Naive thymus-derived CD8-positive, alpha-beta T cell (primary cell): ENCODE data around the gene MTAP. TPM values are rescaled to one million over a fixed set of nuclear protein-coding genes. Genes with fewer than 3 reads are reported as not detected.
A peak's percentile ranks its signal among the peaks of the same experiment; 100 is the strongest.

ENCODE experiments used
- ATAC-seq, 2 donors: fragments of 150-1000 bp; cut with Tn5 transposase in 1 of 2; sonication (Bioruptor Pico), chemical (Tn5 transposase) in 1 of 2; 1 replicate in 1 of 2; 2 replicates in 1 of 2; pipeline ENCODE4 v1.10.0; 2021; ENCODE audit warnings: mild to moderate bottlenecking in 2 of 2, moderate library complexity in 2 of 2
- POLR2A ChIA-PET: fragments of 350-600 bp; sonication (Branson Sonifier 250); formaldehyde crosslinking; loops from one replicate; lab custom pipeline; 2021; ENCODE audit warnings: antibody characterized with exemption; lab: Charles Lee
- DNase-seq, 10 donors: peaks; one replicate each; pipeline versions ENCODE4 v3.0.0 to v3.0.0-alpha.2; 2020 to 2022
- H3K27ac Mint-ChIP-seq, 10 donors: one replicate each; pipeline ENCODE4 v1.8.0; 2020 to 2022; ENCODE audit warnings: mild to moderate bottlenecking in 10 of 10, mixed read lengths in 10 of 10, moderate library complexity in 4 of 10, inconsistent platforms in 1 of 10
- H3K27me3 Mint-ChIP-seq, 5 donors: one replicate each; pipeline ENCODE4 v1.8.0; 2021 to 2022; ENCODE audit warnings: mixed read lengths in 5 of 5
- H3K36me3 Mint-ChIP-seq, 3 donors: one replicate each; pipeline ENCODE4 v1.8.0; 2020 to 2022; ENCODE audit warnings: mixed read lengths in 3 of 3, mild to moderate bottlenecking in 2 of 3, inconsistent platforms in 1 of 3
- H3K4me1 Mint-ChIP-seq, 4 donors: one replicate each; pipeline ENCODE4 v1.8.0; 2021 to 2022; ENCODE audit warnings: mixed read lengths in 4 of 4
- H3K4me3 Mint-ChIP-seq, 10 donors: one replicate each; pipeline ENCODE4 v1.8.0; 2020 to 2022; ENCODE audit warnings: mild to moderate bottlenecking in 10 of 10, mixed read lengths in 10 of 10, moderate library complexity in 6 of 10, inconsistent platforms in 1 of 10
- H3K9me3 Mint-ChIP-seq, 9 donors: one replicate each; pipeline ENCODE4 v1.8.0; 2020 to 2022; ENCODE audit warnings: mixed read lengths in 9 of 9, mild to moderate bottlenecking in 3 of 9, inconsistent platforms in 1 of 9, moderate library complexity in 1 of 9
- polyA plus RNA-seq, 3 donors: library from polyadenylated mRNA; unstranded; fragments of 300-500 nt; fragmentation: Illumina TruSeq; gene quantifications; one replicate each; pipeline ENCODE4 v1.2.3, GENCODE V29; 2021
- total RNA-seq, 8 experiments: library from RNA in 2 of 8; stranded (reverse) in 2 of 8; gene quantifications; one replicate each; pipeline ENCODE4 v1.2.3 and lab custom pipeline; 2021 to 2026

The MTAP gene
- total RNA-seq = 10 to 100 TPM; 44.7 to 46.0 TPM
- 10 to 100 TPM; 11.2 to 20.2 (median 14.2) TPM for polyA plus RNA-seq
- total RNA-seq (lab: John Stamatoyannopoulos, UW) = 20.7 to 70.8 (median 33.1) reads per million in 6 experiments

DNA sequence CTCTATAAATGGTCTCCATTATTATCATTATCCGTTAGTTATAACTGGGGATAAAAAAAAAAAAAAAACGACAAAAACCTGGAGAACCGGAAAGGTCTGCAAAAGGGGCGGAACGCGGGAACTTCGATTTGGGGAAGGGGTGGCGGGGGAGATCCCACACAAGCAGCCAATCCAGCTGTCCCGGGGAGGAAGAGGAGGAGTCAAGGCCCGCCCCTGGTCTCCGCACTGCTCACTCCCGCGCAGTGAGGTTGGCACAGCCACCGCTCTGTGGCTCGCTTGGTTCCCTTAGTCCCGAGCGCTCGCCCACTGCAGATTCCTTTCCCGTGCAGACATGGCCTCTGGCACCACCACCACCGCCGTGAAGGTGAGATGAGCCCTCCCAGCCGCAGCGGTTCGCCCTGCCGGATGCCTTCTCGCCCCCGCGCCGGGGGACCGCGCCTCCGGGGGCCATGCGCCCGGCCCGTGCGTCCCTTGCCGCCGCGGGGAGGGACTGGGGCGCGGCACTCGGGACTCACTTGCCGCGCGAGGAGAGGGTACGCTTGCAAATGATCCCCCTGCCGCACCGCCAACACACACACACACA, at the start of gene MTAP:
TSS of gene MTAP (plus strand) at position 219 of the 583 bp plus-strand sequence. CDS start at position 332, 113 bp downstream.
- DNase-seq (peak; percentile 44 to 81 (median 64)), ATAC-seq (peak; percentile 75 to 81)
- Mint-ChIP-seq H3K4me1 (peaks cover 26 to 53% (median 46%) of the 10 kb centered on the region in 4 donors), H3K9me3 (no peaks in the 10 kb centered on the region), H3K36me3 (peaks cover 0 to 8% (median 0%) of the 10 kb centered on the region in 3 donors), H3K27ac (peak within 1 kb of the TSS; percentile 86 to 100 (median 96)), H3K27me3 (peaks cover 0 to 7% (median 1%) of the 10 kb centered on the region in 5 donors), H3K4me3 (peak within 1 kb of the TSS; percentile 97 to 100 (median 98))
- POLR2A ChIA-PET = interaction anchor here (0.7 to 2.7 kb wide), 6 partner anchors 9 to 1180 kb away, joined by 3 to 13 read pairs (median 4); partner anchors contain the start of genes KLHL9 and MLLT3

DNA sequence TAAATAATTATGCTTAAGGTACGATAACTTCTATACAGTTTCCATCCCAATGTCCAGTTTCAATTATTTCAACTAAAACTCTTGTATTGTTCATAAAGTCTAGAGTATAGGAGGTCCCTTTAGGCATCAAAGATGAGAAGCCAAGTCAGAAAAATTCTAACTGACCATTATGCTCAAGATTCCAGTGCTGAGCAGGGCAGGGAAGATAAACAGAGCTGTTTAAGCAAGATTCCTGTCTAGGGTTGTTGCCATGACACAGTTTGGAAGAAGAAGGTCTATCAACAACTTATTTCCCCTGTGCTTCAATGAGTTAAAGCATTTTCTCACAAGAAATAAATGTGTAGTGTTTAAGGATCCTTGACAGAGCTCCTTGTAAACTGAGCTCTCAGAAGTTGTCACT, 48.9 kb upstream of the MTAP start:
- ATAC-seq (no peak), DNase-seq (no peak)
- no peaks in the 10 kb centered on the region for H3K36me3 Mint-ChIP-seq
- peaks cover 0 to 3% (median 0%) of the 10 kb centered on the region in 9 donors for H3K9me3 Mint-ChIP-seq
- H3K27ac Mint-ChIP-seq = no peak overlapping the region
- H3K27me3 Mint-ChIP-seq = peaks cover 0 to 17% (median 8%) of the 10 kb centered on the region in 5 donors
- POLR2A ChIA-PET = no interaction called here
- no peak overlapping the region for H3K4me3 Mint-ChIP-seq
- no peaks in the 10 kb centered on the region for H3K4me1 Mint-ChIP-seq

DNA sequence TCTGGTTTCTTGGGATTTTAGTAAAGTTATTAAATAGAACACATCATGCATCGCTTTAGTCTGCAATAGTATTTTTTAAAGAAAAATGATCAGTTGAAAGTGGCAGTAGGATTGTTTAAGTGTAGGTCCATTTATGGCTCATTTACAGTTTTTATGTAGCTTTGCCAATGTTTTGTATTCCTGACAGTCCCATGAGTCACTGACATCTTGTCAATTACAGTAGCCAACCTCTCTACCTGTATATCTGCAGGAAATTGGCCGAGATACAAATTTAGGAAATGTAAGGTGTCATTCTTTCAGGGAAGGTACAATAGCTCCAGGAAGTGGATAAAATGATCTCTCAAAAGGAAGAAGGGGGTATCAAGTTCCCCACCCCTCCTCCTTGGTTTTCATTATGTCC, 47.7 kb upstream of the MTAP start:
- DNase-seq (no peak), ATAC-seq (no peak)
- no peak overlapping the region for H3K4me3 Mint-ChIP-seq
- H3K36me3 Mint-ChIP-seq = no peaks in the 10 kb centered on the region
- H3K27ac Mint-ChIP-seq = no peak overlapping the region
- peaks cover 0 to 18% (median 8%) of the 10 kb centered on the region in 5 donors for H3K27me3 Mint-ChIP-seq
- H3K4me1 Mint-ChIP-seq = no peaks in the 10 kb centered on the region
- H3K9me3 Mint-ChIP-seq = peaks cover 0 to 3% (median 0%) of the 10 kb centered on the region in 9 donors
- POLR2A ChIA-PET = no interaction called here

- Mint-ChIP-seq H3K4me3 (no peak overlapping the region), H3K36me3 (no peaks in the 10 kb centered on the region), H3K27ac (no peak overlapping the region), H3K4me1 (peaks cover 0 to 1% (median 0%) of the 10 kb centered on the region in 4 donors), H3K27me3 (peaks cover 4 to 17% (median 12%) of the 10 kb centered on the region in 5 donors), H3K9me3 (peaks cover 0 to 3% (median 0%) of the 10 kb centered on the region in 9 donors)
- DNase-seq (no peak), ATAC-seq (no peak)
- POLR2A ChIA-PET = no interaction called here
These were observed 43.9 kb upstream of the MTAP start for GRCh38 chr9:21758540-21758939.

GRCh38 chr9:21761309-21761901, 41.0 kb upstream of the MTAP start:
- Mint-ChIP-seq H3K4me1 (peaks cover 0 to 3% (median 0%) of the 10 kb centered on the region in 4 donors), H3K27ac (no peak overlapping the region), H3K27me3 (peaks cover 4 to 17% (median 6%) of the 10 kb centered on the region in 5 donors), H3K9me3 (peaks cover 0 to 12% (median 0%) of the 10 kb centered on the region in 9 donors), H3K4me3 (no peak overlapping the region), H3K36me3 (peaks cover 0 to 4% (median 0%) of the 10 kb centered on the region in 3 donors)
- ATAC-seq (no peak), DNase-seq (no peak)
- POLR2A ChIA-PET = no interaction called here

GRCh38 chr9:21762064-21762463, 40.4 kb upstream of the MTAP start:
- Mint-ChIP-seq H3K27ac (no peak overlapping the region), H3K9me3 (peaks cover 0 to 12% (median 0%) of the 10 kb centered on the region in 9 donors), H3K4me3 (no peak overlapping the region), H3K27me3 (peaks cover 2 to 17% (median 6%) of the 10 kb centered on the region in 5 donors), H3K4me1 (peaks cover 0 to 3% (median 0%) of the 10 kb centered on the region in 4 donors), H3K36me3 (peaks cover 0 to 4% (median 0%) of the 10 kb centered on the region in 3 donors)
- no peak for ATAC-seq
- POLR2A ChIA-PET = no interaction called here
- no peak for DNase-seq

GRCh38 chr9:21764846-21765245, 37.6 kb upstream of the MTAP start:
- DNase-seq (no peak), ATAC-seq (no peak)
- Mint-ChIP-seq H3K4me3 (no peak overlapping the region), H3K36me3 (peaks cover 0 to 4% (median 0%) of the 10 kb centered on the region in 3 donors), H3K4me1 (peaks cover 0 to 3% (median 0%) of the 10 kb centered on the region in 4 donors), H3K27me3 (peaks cover 0 to 17% (median 6%) of the 10 kb centered on the region in 5 donors), H3K9me3 (peaks cover 0 to 12% (median 0%) of the 10 kb centered on the region in 9 donors), H3K27ac (no peak overlapping the region)
- POLR2A ChIA-PET = no interaction called here

- H3K4me1 Mint-ChIP-seq = peaks cover 3 to 5% (median 5%) of the 10 kb centered on the region in 4 donors
- POLR2A ChIA-PET = no interaction called here
- peaks cover 0 to 17% (median 6%) of the 10 kb centered on the region in 5 donors for H3K27me3 Mint-ChIP-seq
These were observed 36.3 kb upstream of the MTAP start for GRCh38 chr9:21766096-21766495.

DNA sequence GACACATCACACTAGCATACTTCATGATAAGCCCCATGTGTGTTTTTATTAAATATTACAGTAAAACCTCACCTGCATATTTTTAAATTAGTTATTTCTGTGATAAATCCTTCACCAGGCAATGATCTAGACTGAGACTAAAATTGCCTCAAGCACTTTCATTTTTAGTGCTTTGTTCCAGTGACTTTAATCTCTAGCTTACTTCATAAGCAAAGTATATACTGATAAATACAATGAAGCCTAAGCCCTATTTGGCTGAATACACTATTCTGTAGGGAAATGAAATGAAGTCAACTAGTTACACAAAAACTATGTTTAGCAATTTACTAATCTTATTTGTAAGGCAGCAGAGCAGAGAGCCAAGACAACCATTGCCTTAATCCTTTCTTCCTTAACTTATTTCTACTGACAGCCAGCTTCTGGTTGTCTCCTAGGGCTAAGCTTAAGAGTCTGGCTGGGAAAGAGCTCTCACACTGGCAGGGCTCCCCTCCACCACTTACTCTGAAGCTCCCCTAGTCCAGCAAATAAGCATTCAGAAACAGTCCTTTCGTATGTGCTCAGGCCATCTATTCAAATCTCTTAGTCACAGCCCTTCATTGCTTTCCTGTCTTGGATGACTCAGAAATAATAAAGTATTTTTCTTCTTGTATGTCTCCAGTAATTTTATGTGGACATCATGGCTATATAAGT, 31.4 kb upstream of the MTAP start:
- DNase-seq (no peak), ATAC-seq (no peak)
- H3K4me3 Mint-ChIP-seq = no peak overlapping the region
- peaks cover 0 to 3% (median 0%) of the 10 kb centered on the region in 3 donors for H3K36me3 Mint-ChIP-seq
- H3K9me3 Mint-ChIP-seq = peaks cover 0 to under 1% (median 0%) of the 10 kb centered on the region in 9 donors
- peaks cover 2 to 8% (median 4%) of the 10 kb centered on the region in 4 donors for H3K4me1 Mint-ChIP-seq
- no peak overlapping the region for H3K27ac Mint-ChIP-seq
- peaks cover 0 to 2% (median 0%) of the 10 kb centered on the region in 5 donors for H3K27me3 Mint-ChIP-seq
- POLR2A ChIA-PET = interaction anchor here (0.7 to 1.0 kb wide), 2 partner anchors 58 to 341 kb away, joined by 3 read pairs; no protein-coding TSS in a partner anchor

More at GRCh38 chr9:21766096-21766495, 36.3 kb upstream of the MTAP start:
- DNase-seq = no peak
- Mint-ChIP-seq H3K4me3 (no peak overlapping the region), H3K36me3 (peaks cover 0 to 4% (median 3%) of the 10 kb centered on the region in 3 donors), H3K27ac (no peak overlapping the region), H3K9me3 (peaks cover 0 to 12% (median 0%) of the 10 kb centered on the region in 9 donors)
- ATAC-seq = no peak

GRCh38 chr9:21777701-21778100, 24.7 kb upstream of the MTAP start:
- Mint-ChIP-seq H3K4me3 (no peak overlapping the region), H3K9me3 (no peaks in the 10 kb centered on the region), H3K36me3 (no peaks in the 10 kb centered on the region), H3K27ac (no peak overlapping the region), H3K27me3 (no peaks in the 10 kb centered on the region), H3K4me1 (peaks cover 0 to 3% (median 1%) of the 10 kb centered on the region in 4 donors)
- peak in 1 of 2 donors; percentile 32 for ATAC-seq
- POLR2A ChIA-PET = interaction anchor here (0.9 to 1.8 kb wide), 3 partner anchors 10 to 200 kb away, joined by 3 to 8 read pairs (median 3); partner anchors contain the start of gene MTAP
- peak in 1 of 10 donors; percentile 10 for DNase-seq

DNA sequence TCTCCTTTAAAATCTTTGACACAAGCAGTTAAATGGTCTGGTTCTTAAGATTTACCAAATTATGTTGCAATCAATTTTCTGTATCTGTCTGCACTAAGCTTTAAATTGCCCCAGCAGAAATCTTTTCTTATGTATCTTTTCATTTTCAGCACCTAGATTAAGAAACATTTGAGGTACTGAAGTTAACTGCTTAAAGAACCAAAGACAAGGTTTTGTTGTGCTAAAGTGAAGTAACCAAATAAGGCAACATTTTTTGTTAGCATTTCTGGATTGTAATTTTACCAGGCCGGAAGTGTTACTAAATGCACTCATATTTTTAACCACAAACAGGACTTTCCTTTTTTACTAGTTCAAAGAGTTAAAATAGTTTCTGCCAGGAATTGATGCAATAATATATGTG, 24.1 kb upstream of the MTAP start:
- H3K4me1 Mint-ChIP-seq = peaks cover 0 to 3% (median 1%) of the 10 kb centered on the region in 4 donors
- H3K27ac Mint-ChIP-seq = no peak overlapping the region
- DNase-seq (no peak), ATAC-seq (no peak)
- POLR2A ChIA-PET = interaction anchor here (0.9 to 1.8 kb wide), 3 partner anchors 9 to 200 kb away, joined by 3 to 8 read pairs (median 3); partner anchors contain the start of gene MTAP
- no peak overlapping the region for H3K4me3 Mint-ChIP-seq
- H3K36me3 Mint-ChIP-seq = no peaks in the 10 kb centered on the region
- H3K27me3 Mint-ChIP-seq = no peaks in the 10 kb centered on the region
- no peaks in the 10 kb centered on the region for H3K9me3 Mint-ChIP-seq

- Mint-ChIP-seq H3K9me3 (no peaks in the 10 kb centered on the region), H3K4me1 (peaks cover 0 to 3% (median 2%) of the 10 kb centered on the region in 4 donors), H3K4me3 (no peak overlapping the region), H3K36me3 (no peaks in the 10 kb centered on the region), H3K27ac (no peak overlapping the region), H3K27me3 (no peaks in the 10 kb centered on the region)
- DNase-seq = no peak
- POLR2A ChIA-PET = no interaction called here
- no peak for ATAC-seq
These were observed 23.0 kb upstream of the MTAP start for GRCh38 chr9:21779397-21779796.
